ENCODE measurements around the gene MPG.

Gene MPG

DNA sequence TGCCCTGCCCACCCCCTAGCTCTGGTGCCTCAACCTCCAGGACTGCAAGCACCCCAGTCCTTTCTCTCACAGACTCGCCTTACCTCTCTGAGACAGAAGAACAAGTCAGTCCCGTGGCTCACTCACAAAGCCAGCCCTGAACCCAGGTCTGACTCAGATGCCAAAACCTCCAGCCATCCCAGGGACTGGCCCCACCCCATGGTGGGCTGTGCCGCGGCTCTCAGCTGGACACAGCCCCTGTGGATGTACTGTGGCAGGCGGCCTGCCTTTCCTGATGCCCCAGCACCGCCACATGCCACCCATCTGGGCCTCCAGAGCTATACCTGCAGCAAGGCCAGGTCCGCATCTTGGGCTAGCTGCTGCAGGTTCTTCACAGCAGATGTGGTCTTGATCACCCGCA lies 19.8 kb downstream of the MPG start:
- peak; percentile 28 for DNase-seq (ENCODE audit: low read depth)
- no peak overlapping the region for H3K4me3 ChIP-seq (ENCODE audit: low read length)
- TF ChIP-seq CTCF (IDR thresholded peaks at IDR 0.05; ENCODE audit: insufficient read depth, low read depth, low read length, missing control alignments): no peak

DNA sequence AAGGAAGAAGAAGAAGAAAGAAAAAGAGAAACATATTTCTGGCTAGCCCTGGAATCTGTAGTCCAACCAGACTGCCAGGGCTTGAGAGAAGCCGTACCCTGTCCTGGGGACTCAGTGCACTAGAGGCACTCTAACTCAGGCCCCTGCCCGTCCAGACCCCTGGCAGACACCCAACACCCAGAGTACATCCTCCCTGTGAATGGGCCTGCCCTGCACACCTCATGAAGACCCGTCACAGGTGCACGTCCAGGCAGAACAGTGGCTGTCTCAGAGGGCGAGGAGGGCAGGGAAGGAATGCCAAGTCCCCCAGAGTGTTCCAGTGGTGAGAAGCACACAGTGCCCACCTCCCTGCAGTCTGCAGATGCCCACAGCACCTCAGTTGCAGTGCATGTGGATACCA lies 23.0 kb downstream of the MPG start:
- no peak overlapping the region for H3K4me3 ChIP-seq (ENCODE audit: low read length)
- no peak for DNase-seq (ENCODE audit: low read depth)
- no peak for TF ChIP-seq CTCF (IDR thresholded peaks at IDR 0.05; ENCODE audit: insufficient read depth, low read depth, low read length, missing control alignments)

GRCh38 chr16:101586-101985 lies 23.6 kb downstream of the MPG start:
- no peak for DNase-seq (ENCODE audit: low read depth)
- no peak overlapping the region for H3K4me3 ChIP-seq (ENCODE audit: low read length)
- TF ChIP-seq CTCF (IDR thresholded peaks at IDR 0.05; ENCODE audit: insufficient read depth, low read depth, low read length, missing control alignments): no peak

DNA sequence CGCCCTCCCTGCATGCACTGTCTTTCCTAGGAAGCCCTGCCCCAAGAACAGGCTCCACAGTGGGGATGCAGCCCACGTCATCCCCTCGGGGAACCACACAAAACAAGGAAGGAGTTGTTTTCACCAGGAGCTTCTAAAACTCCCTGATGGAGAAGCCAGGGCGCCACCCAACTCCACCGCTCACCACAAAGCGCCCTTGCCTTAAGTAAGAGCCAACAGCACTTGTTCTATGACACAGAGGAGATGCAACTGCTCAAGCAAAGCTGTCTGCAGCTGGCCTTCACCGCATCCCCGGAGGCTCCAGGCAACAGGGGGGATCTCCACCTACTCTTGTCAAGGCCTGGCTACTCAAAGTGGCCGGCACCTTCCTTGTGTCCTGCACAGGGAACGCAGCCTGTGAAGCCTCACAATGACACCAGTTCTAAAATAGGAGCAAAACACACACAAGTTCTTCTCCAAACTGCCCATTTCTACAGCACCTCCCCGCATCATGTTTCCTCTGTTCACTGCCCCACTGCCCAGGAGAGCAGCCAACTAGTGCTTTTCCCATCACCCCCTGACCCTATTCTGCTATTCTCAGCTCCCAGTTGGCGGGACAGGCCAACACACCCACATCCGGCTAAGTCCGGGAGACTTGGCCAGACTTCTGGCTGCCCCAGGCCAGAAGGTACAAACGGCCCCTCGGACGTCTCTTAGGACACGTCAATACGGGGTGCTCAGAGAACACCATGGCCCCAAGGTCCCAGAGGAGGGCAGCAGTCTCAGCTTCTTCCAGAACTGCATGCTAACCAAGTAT lies 24.2 kb downstream of the MPG start:
- DNase-seq (ENCODE audit: low read depth): no peak
- no peak overlapping the region for H3K4me3 ChIP-seq (ENCODE audit: low read length)
- TF ChIP-seq CTCF (IDR thresholded peaks at IDR 0.05; ENCODE audit: insufficient read depth, low read depth, low read length, missing control alignments): no peak

- DNase-seq (ENCODE audit: low read depth): no peak
- no peak for TF ChIP-seq CTCF (IDR thresholded peaks at IDR 0.05; ENCODE audit: insufficient read depth, low read depth, low read length, missing control alignments)
- H3K4me3 ChIP-seq (ENCODE audit: low read length): no peak overlapping the region
Measured at GRCh38 chr16:104355-104754, 26.3 kb downstream of the MPG start.

GRCh38 chr16:104928-105327 lies 26.9 kb downstream of the MPG start:
- no peak overlapping the region for H3K4me3 ChIP-seq (ENCODE audit: low read length)
- TF ChIP-seq CTCF (IDR thresholded peaks at IDR 0.05; ENCODE audit: insufficient read depth, low read depth, low read length, missing control alignments): no peak
- DNase-seq (ENCODE audit: low read depth): no peak

DNA sequence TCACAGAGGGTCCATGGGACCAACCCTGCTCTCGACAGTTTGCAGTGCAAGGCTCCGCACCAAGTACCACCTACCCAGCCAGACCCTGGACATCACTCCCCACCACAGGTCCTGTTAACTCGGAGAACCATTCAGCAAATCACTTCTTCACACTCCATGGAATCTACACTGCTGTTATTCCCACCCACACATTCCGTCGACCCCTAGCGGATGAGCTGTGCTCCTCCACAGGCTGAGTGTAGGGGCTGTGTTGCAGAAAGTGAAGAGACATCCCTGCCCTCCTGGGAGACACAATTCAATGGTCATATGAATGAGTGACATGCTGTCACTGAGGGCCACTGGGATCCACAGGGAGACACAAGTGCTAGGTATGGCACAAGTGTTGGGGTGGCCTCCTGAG lies 27.5 kb downstream of the MPG start:
- no peak for TF ChIP-seq CTCF (IDR thresholded peaks at IDR 0.05; ENCODE audit: insufficient read depth, low read depth, low read length, missing control alignments)
- H3K4me3 ChIP-seq (ENCODE audit: low read length): no peak overlapping the region
- DNase-seq (ENCODE audit: low read depth): no peak
